Measurements from ENCODE around the gene ATP10D. TPM values are rescaled to one million over a fixed set of nuclear protein-coding genes. Genes with fewer than 3 reads are reported as not detected.

Gene ATP10D
- total RNA-seq, 2 experiments from 2014 or later, result 11.7 to 20.2 TPM

GRCh38 chr4:47473141-47473750, 11.8 kb upstream of the ATP10D start:
- BruUV-seq (replicated peaks), result no TSS peak

GRCh38 chr4:47474799-47475198, 10.3 kb upstream of the ATP10D start:
- Histone ChIP-seq H4K20me1 (ENCODE audit: insufficient read depth, low read length) (no peaks in the 10 kb centered on the region), H3K4me3 (ENCODE audit: low read depth, low read length, poor library complexity, severe bottlenecking) (no peak overlapping the region), H3K4me1 (ENCODE audit: insufficient read depth, low read length, poor library complexity, severe bottlenecking) (no peaks in the 10 kb centered on the region), H3K4me2 (ENCODE audit: low read length) (no peak overlapping the region), H3K79me2 (ENCODE audit: insufficient read depth, low read depth, low read length) (no peaks in the 10 kb centered on the region), H3K36me3 (ENCODE audit: insufficient read depth, low read length) (no peaks in the 10 kb centered on the region), H3K9me2 (ENCODE audit: insufficient read depth, low read length) (no peaks in the 10 kb centered on the region), H2AFZ (ENCODE audit: low read length) (no peak overlapping the region), H3K9me3 (ENCODE audit: low read length) (no peaks in the 10 kb centered on the region), H3K27ac (ENCODE audit: low read depth, low read length, poor library complexity, severe bottlenecking) (no peak overlapping the region)
- POLR2A ChIA-PET, result interaction anchor here (0.7 to 1.8 kb wide), 5 partner anchors 9 to 36 kb away, joined by 3 to 11 read pairs (median 8); partner anchors contain the start of genes ATP10D and COMMD8
- no peak for DNase-seq (ENCODE audit: low spot score)
- TF ChIP-seq CTCF (conservative IDR thresholded peaks at IDR 0.05; ENCODE audit: low read length) (no peak), EZH2phosphoT487 (IDR thresholded peaks at IDR 0.05; ENCODE audit: borderline replicate concordance, low read depth, low read length) (no peak)
- no TSS peak for BruUV-seq (replicated peaks)
- CTCF ChIA-PET (ENCODE audit: unreplicated experiment), result no interaction called here
- intact Hi-C loops (cut with micrococcal nuclease; ENCODE audit: unreplicated experiment), result no loop called here

More at GRCh38 chr4:47473141-47473750, 11.8 kb upstream of the ATP10D start:
- ChIA-PET POLR2A (interaction anchor here (0.7 to 1.3 kb wide), 4 partner anchors 8 to 1130 kb away, joined by 3 to 5 read pairs (median 4); no protein-coding TSS in a partner anchor), CTCF (ENCODE audit: unreplicated experiment) (interaction anchor here (1.3 kb wide), 1 partner anchor 10 kb away, joined by 4 read pairs; the partner anchor contains the start of gene COMMD8)
- Histone ChIP-seq H3K4me2 (ENCODE audit: low read length) (no peak overlapping the region), H3K4me3 (ENCODE audit: low read depth, low read length, poor library complexity, severe bottlenecking) (no peak overlapping the region), H3K9me2 (ENCODE audit: insufficient read depth, low read length) (no peaks in the 10 kb centered on the region), H3K9me3 (ENCODE audit: low read length) (no peaks in the 10 kb centered on the region), H4K20me1 (ENCODE audit: insufficient read depth, low read length) (no peaks in the 10 kb centered on the region), H3K4me1 (ENCODE audit: insufficient read depth, low read length, poor library complexity, severe bottlenecking) (no peaks in the 10 kb centered on the region), H2AFZ (ENCODE audit: low read length) (no peak overlapping the region), H3K79me2 (ENCODE audit: insufficient read depth, low read depth, low read length) (no peaks in the 10 kb centered on the region), H3K36me3 (ENCODE audit: insufficient read depth, low read length) (no peaks in the 10 kb centered on the region), H3K27ac (ENCODE audit: low read depth, low read length, poor library complexity, severe bottlenecking) (no peak overlapping the region)
- intact Hi-C loops (cut with micrococcal nuclease; ENCODE audit: unreplicated experiment), result no loop called here
- DNase-seq (ENCODE audit: low spot score), result no peak
- no peak for TF ChIP-seq EZH2phosphoT487 (IDR thresholded peaks at IDR 0.05; ENCODE audit: borderline replicate concordance, low read depth, low read length)
- TF ChIP-seq CTCF (conservative IDR thresholded peaks at IDR 0.05; ENCODE audit: low read length), result no peak

- BruUV-seq (replicated peaks), result no TSS peak
- Histone ChIP-seq H4K20me1 (ENCODE audit: insufficient read depth, low read length) (no peaks in the 10 kb centered on the region), H3K4me3 (ENCODE audit: low read depth, low read length, poor library complexity, severe bottlenecking) (no peak overlapping the region), H3K9me3 (ENCODE audit: low read length) (no peaks in the 10 kb centered on the region), H2AFZ (ENCODE audit: low read length) (no peak overlapping the region), H3K27ac (ENCODE audit: low read depth, low read length, poor library complexity, severe bottlenecking) (no peak overlapping the region), H3K4me2 (ENCODE audit: low read length) (no peak overlapping the region), H3K4me1 (ENCODE audit: insufficient read depth, low read length, poor library complexity, severe bottlenecking) (no peaks in the 10 kb centered on the region), H3K79me2 (ENCODE audit: insufficient read depth, low read depth, low read length) (no peaks in the 10 kb centered on the region), H3K36me3 (ENCODE audit: insufficient read depth, low read length) (no peaks in the 10 kb centered on the region), H3K9me2 (ENCODE audit: insufficient read depth, low read length) (no peaks in the 10 kb centered on the region)
- ChIA-PET CTCF (ENCODE audit: unreplicated experiment) (no interaction called here), POLR2A (interaction anchor here (0.7 to 1.8 kb wide), 5 partner anchors 8 to 37 kb away, joined by 3 to 11 read pairs (median 8); partner anchors contain the start of genes ATP10D and COMMD8)
- TF ChIP-seq CTCF (conservative IDR thresholded peaks at IDR 0.05; ENCODE audit: low read length), result no peak
- no peak for TF ChIP-seq EZH2phosphoT487 (IDR thresholded peaks at IDR 0.05; ENCODE audit: borderline replicate concordance, low read depth, low read length)
- DNase-seq (ENCODE audit: low spot score), result no peak
- intact Hi-C loops (cut with micrococcal nuclease; ENCODE audit: unreplicated experiment), result no loop called here
Measured at GRCh38 chr4:47475411-47475810, 9.7 kb upstream of the ATP10D start.
